ENCODE data around the gene PIK3R5. TPM values are rescaled to one million over a fixed set of nuclear protein-coding genes. Genes with fewer than 3 reads are reported as not detected.

Gene PIK3R5
- polyA plus RNA-seq, 1 donor: 2.2 TPM

DNA sequence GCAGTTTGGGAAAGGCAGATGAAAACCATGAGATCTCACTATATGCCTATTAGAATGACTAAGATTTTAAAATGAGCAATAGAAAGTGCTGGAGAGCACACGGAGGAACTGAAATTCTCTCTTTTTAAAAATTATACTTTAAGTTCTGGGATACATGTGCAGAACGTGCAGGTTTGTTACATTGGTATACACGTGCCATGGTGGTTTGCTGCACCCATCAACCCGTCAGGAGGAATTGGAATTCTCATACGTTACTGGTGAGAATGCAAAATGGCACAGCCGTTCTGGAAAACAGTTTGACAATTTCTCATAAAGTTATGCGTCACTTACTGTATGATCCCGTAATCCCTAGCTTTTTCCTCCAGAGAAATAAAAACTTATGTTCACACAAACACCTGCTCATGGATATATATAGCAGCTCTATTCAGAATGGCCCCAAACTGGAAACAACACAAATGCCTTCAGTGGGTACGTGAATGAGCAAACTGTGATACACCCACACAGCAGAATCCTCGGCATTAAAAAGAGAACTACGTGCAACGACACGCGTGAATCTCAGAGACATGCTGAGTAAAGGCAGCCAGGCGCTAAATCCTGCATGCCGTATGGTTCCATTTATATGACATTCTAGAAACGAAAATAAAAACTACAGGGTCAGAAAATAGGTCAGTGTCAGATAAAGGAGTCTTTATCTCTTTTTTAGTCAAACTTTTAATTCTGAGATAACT is 109.9 kb downstream of the PIK3R5 start:
- no peak for DNase-seq

DNA sequence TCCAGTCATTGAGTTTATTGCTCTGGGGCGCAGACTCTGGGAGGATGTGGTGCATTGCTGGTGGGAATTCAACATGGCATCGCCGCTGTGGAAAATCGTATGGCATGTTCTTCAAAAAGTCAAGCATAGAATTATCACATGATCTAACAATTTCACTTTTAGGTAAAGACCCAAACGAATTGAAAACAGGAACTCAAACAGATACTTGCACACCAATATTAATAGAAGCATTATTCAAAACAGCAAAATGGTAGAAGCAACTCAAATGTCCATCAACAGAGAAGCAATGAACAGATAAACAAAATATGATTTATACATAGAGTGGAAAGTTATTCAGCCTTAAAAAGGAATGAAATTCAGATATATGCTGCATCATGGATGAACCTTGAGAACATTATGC is 113.9 kb downstream of the PIK3R5 start:
- DNase-seq: no peak

DNA sequence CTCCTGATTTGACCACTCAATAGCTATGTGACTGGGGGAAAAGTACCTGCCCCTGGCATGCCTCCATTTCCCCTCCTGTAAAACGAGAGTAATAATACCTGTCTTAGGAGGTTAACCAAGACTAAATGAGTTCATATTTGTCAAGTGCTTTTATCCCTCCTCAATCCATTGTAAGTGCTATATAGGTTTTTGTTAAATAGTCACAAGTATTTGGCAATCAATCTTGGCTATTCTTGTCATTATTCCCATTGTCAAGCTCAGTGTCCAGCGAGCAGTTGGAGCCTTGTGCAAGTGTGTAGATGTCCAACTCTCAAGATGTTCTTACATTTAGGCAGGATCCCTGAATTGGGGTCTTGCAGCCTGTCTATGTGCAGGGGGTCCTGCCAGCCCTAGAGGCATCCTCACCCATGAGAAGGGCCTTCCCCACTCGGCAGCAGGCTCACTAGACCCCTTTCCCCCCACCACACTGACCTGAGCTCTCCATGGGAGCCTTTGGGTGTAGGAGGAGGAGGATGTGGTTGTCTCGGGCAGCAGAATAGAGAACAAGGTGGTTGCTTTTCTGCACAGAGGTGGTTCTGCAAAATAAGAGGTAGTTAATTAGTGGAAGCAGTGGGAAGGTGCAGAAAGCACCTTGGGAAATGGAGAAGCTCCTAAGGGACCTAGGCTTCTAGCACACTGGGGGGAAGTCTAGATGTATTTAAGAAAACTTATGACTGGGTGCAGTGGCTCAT is 116.0 kb downstream of the PIK3R5 start:
- DNase-seq: no peak

DNA sequence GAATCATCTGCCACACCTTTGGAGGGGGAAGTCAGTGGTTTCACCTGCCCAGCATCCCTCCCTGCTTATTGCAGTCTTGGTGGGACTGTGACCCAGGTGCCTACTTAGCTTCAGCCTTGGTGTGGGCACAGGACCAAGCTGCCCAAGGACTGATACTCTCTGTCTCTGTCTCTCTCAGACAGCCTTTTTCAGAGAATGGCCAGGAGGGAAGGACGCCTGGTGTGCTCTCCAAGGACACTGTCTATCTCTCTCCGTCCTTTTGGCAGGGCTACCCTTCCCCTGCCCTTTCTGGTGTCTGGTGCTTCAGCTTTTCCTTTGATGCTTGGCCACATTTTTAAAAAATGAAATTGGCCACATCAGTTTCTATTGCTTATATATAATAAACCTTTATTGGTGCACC is 117.6 kb downstream of the PIK3R5 start:
- DNase-seq: no peak

DNA sequence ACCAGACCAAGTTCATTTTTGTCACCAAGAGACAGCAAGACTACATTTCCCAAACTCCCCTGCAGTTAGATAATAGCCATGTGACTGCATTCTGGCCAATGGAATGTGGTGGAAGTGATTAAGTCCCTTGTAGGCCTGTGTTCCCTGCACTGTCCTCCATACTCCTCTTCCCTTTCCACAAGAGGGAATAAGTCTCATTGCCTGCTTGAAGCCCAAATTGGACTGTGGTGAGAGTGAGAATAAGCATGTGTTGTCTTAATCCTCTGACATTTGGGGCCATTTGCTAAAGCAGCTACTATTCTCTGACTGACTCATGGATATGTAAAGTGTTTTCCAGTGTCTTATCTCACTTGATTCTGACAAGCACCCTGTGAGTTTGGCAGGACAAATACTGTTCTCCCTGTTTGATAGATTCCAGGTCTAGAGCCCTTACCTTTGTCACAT is 118.7 kb downstream of the PIK3R5 start:
- DNase-seq: no peak

DNA sequence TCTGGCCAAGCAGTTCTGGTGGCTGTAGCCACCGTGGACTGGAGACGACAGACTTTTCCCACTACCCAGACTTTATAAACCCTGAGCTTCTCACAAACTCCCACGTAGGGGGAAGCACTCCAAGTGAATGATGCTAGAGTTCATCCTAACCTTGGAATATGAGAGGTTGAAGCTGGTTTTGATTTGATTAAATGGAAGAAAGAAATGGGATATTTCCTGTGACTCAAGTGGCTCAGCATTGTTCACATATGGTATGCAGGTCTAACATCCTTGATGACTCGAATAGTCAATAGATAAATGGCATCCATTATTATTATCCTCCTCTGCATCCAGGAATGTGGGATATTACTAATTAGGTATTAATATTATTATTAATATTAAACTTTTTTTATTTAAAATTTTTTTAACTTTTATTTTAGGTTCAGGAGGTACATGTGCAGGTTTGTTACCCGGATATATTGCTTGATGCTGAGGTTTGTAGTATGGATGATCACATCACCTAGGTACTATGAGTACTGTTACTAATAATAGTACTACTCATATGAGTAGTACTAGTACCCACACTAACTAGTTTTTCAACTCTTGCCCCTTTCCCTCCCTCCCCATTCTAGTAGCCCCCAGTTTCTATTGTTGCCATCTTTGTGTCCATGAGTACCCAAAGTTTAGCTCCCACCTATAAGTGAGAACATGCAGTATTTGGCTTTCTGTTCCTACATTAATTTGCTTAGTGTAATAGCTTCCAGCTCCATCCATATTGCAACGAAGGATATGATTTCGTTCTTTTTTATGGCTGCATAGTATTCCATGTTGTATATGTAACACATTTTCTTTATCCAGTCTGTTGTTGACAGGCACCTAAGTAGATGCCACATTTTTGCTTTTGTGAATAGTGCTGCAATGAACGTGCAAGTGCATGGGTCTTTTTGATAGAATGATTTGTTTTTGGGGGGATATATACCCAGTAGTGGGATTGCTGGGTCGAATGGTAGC is 121.0 kb downstream of the PIK3R5 start:
- DNase-seq: no peak

DNA sequence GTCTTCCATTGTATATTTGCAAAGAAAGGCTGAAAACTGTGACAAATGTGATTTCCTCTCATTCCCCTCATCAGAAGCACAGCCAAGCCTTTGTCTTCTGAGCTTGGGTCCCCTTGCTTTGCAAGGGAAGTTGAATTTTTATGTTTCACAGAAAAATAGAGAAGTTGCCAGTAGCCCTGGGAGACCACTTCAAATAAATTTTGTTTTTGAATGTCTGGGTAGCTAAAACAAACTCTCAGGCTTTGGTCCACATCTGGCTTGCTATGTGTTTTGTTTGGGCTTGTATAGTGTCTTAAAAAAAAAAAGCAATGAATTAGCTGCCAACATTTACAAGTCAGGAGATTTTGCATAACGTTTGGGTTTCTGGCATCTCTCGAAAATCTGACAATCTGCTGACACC is 122.2 kb downstream of the PIK3R5 start:
- DNase-seq: no peak

DNA sequence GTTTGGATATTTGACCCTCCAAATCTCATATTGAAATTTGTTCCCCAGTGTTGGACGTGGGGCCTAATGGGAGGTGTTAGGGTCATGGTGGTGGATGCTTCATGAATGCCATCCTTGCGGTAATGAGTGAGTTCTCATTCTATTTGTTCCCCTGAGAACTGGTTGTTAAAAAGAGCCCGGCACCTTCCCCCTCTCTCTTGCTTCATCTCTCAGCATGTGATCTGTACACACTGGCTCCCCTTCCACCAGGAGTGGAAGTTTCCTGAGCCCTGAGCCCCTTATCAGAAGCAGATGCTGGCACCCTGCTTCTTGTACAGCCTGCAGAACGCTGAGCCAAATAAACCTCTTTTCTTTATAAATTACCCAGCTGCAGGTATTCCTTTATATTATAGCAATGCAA is 123.7 kb downstream of the PIK3R5 start:
- no peak for DNase-seq

DNA sequence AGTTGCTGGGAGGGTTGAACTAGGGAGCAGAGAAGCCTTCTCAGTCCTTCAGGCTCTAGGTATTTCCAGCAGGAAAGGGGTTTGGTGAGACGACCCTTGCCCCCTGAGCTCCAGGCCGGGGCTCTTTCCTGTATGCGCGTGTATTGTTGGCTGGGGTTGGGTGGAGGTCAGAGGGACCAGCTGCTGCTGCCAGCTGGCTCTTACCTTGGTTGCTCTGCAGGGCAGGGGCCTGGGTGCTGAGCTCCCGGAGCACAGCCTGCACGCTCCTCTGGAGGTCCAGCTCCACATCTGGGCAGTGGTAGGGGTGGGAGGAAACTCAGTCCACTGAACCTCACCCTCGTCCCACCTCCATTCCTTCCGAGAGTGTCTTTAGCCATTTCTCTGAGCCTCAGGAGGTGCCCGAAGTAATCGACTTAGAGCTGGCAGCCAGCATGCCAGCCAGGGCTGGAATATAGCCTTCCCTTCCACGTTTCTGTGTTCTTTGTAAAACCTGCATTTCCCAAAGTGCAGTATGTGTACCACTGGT is 126.0 kb downstream of the PIK3R5 start:
- no peak for DNase-seq

DNA sequence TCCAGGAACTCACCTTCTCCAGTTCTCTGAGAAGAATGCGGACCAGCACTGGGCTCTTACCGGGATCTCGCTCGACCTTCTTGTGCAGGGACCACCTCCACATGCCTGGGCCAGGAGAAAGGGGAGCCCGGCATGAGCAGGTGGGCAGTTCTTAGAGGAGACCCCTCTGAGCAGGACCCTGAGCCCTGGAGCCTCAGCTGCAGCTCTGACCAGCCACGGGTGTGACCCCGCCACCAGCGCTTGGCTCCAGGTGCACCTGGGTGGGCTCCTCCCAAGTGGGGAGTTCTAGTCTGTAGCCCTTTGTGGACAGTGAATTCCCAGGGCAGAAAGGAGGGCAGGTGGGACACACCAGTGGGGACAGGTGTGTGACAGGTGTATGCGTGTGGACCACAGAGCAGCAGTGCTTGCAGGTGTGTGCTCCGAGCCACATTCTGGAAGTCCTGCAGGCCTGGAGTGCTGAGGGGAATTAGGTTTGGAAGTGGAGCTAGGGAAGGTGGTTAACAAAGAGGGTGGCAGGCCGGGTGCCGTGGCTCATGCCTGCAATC is 126.9 kb downstream of the PIK3R5 start:
- DNase-seq: no peak

DNA sequence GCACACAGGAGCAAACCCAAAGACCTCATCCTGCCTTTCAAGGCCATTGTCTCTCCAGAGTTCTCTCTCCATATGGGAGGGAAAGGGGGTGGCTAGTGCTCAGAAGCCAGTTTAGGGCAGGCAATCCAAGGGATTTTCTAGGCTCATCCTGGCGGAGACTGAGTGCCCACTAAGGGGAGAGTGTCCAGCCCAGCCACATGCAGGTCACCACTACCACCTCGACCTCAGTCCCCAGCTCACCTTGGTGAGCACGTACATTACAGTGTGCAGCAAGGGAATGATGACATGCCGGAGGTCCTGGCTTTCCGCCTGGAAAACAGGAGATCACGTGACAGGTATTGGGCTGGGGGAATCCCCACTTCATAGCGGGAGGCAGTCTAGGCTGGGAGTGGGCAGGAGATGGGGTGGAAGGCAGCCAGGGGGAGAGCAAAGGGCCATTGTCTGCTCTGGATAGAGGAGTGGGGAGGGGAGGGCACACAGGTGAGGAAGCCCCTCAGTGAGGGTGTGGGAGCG is 127.9 kb downstream of the PIK3R5 start:
- no peak for DNase-seq

DNA sequence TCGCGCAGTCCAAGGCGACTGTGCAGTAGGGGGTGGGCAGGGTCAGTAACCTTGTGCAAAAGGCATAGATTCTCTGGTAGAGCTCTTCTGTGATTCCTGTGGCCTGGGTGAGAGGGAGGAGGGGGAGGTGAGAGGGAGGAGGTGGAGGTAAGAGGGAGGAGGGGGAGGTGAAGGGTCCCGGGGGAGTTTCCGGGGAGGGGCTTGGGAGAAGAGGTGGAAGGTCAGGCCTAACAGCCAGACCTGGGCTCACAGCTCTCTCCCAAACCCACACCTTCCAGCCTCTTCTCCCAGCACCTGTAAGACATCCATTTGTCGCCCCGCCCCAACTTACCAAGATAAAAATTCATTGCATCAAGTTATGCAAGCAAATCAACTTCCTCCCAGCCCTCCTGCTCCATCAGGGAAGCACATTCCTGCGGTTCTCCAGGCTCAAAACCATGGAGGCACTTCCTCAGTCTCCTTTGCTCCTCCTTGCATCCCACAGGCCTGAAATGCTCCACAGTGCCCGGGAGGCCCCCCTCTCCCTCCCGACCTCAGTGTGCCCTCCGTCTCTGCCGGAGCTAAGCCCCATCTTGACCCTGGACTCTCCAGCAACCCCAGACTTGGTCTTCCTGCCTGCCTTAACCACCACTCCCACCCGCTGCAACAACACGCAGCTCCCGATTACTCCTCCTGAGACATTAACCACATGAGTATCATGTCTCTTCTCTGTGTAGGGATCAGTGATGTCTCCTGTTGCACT is 128.5 kb downstream of the PIK3R5 start:
- DNase-seq: no peak

DNA sequence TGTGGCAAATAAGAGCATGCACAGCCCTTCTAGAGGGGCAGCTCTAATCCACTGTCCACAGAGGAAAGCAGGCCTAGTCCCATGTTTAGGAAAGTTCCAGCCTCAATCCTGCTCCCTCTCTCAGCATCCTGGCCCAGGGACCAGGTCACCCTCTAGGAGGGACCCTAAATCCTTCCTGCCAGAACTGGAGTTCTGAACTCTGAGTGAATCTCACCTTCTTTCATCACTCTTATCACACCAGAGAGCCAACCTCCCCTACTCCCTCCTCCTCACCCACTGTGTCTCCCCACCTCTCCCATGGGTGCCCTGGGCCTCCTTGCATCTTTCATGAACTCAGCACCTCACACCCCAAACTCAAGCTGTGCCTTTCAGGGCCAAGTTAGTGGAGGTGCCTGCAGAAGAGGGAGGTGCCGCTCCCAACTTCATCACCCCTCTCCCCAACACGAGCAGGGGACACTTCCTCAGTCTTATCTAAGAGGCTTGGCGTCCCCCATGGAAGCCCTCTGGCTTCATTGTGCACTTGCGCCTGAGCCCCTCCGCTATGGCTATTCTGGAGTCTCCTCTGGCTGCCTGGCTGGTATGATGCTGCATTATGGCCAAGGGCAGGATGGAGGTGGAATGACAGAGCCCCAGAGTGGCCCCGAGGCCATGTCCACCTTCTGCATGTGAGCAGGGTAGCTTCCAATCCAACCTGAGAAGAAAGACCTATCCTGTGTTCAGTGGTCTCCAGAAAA is 129.7 kb downstream of the PIK3R5 start:
- no peak for DNase-seq

DNA sequence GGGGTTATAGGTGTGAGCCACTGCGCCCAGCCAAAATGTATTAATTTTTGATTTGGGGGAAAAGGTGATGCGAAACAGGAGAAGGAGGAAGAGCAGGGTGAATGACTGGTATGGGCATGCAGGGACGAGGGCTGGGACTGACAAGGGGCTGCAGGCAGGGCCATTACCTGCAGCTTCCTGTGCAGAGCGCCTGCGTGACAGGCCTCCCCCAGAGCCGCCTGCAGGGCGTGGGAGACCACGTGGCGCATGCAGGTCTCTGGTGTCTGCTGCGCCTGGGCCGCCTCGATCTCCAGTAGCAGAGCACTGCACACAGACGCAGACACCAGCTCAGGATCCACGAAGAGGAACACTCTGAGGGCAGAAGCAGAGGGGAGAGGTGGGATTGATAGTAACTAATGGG is 130.4 kb downstream of the PIK3R5 start:
- no peak for DNase-seq

DNA sequence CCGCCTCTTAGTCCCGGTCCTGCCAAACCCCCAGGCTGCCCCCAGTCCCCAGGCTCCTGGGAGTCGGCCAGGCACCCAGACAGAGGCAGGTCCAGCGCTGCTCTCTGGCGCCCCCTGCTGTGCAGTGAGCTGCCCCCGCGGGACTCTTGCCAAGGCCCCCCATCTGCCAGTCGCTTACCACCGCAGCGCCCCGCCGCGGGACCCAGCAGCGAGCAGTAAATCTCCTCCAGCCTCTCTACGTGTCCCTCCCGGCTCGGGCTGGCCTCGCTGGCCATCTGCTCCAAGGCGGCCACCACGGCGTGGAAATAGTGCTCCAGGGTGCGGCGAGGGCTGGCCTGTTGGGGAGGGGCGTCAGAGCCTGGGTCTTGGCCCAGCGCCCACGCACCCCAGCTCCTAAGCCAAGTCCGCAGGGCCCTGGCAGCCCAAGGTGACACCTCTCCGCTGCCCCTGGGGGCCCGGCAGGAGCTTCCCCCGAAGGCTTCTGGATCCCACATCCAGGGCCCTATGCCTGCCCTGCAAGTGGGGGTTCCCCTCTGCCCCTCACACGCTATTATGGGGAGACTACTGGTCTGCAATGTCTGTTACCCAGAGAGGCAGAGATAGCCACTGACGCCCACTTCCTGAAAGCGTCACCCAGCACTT is 132.7 kb downstream of the PIK3R5 start:
- no peak for DNase-seq

DNA sequence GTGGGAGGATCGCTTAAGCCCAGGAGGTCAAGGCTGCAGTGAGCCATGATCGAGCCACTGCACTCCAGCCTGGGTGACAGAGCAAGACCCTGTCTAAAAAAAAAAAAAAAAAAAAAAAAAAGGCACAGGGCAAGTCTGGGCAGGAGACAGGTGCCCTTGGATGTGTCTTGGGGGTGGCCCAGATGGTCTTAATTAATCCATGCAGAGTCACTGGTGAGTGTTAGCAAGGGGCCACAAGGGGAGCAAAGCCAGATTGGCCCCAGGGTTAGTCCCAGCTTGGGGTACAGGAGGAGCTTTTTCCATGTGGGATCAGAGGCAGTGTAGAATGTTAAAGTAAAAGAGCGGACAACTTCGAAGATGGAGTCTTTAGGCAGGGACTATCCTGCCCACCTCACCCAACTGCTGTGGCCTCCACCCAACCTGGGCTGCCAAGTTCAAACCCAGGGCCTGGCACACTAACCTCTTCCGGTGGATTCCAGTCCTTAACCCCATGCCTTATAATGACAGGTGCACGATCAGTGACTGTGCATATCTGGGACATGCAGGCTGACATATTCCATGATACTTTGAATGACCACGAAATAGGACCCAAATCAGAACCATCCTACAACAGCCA is 134.2 kb downstream of the PIK3R5 start:
- DNase-seq: no peak

DNA sequence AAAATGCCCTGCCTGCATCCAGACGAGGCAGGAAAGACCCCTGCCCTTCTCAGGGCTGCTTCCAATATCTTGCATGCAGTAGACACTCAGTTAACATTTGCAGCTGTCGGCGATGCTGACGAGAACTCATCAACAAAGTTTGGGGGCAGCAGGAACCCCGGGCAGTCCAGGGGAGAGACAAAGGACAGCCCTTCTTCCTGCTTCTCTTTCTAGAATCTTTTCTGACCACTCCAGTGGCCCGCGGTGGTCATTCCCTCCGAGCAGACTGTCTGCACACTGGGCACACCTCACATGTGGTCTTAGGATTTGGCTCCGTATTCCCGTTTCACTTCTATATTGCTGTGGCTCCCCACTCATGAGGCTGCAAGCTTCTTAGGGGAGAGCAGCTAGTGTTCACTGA is 135.4 kb downstream of the PIK3R5 start:
- DNase-seq: no peak

DNA sequence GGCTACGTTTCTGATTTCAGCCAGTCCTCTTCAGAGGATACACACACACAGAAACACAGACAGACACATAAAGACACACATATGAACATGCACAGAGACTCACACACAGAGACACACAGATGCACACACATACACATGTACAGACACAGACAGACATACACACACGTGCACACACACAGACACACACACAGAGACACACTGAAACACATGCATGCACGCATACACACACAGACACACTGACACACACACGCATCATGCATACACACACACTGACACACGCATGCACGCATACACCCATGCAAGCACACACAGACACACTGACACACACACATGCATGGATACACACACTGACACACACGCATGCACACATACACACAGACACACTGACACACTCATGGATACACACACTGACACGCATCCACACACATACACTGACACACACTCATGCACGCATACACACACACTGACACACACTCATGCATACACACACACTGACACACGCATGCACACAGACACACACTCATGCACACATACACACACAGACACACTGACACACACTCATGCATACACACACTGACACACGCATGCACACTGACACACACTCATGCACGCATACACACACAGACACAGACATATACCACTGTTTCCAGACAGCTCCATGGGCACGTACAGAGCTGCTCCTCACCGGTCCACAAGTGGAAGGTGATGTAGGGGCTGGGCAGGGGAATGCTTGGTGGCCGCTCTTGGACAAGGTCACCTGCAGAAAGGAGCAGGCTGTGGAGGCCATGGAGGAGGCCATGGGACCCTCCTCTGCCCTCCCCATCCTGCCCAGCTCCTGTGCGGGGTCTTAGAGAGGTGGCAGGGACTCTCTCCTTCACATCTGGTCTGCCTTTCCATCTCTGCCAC is 136.2 kb downstream of the PIK3R5 start:
- no peak for DNase-seq
